Suprapubic skin (tissue), 3 donors: Measurements from ENCODE around the gene METTL17.
"Not testable (repeated sequence)": the region's sequence is repeated elsewhere in the genome, so short reads cannot be mapped to it uniquely, and the experiment has no call there.

ENCODE experiments used
- EP300 ChIP-seq: sonication (generic); formaldehyde crosslinking; IDR thresholded peaks from one replicate; pipeline ENCODE4 v1.6.1; 2017; ENCODE audit warnings: antibody characterized with exemption
- TF ChIP-seq, protein P1 (sequence below), 2 donors: fragments of 200-600 bp in 1 of 2; fragments of 450-650 bp in 1 of 2; sonication (generic) in 1 of 2; IDR thresholded peaks; one replicate each; pipeline ENCODE4 v1.5.1; 2016 to 2019; ENCODE audit warnings: antibody characterized with exemption in 2 of 2, mild to moderate bottlenecking in 1 of 2, moderate library complexity in 1 of 2

DNA sequence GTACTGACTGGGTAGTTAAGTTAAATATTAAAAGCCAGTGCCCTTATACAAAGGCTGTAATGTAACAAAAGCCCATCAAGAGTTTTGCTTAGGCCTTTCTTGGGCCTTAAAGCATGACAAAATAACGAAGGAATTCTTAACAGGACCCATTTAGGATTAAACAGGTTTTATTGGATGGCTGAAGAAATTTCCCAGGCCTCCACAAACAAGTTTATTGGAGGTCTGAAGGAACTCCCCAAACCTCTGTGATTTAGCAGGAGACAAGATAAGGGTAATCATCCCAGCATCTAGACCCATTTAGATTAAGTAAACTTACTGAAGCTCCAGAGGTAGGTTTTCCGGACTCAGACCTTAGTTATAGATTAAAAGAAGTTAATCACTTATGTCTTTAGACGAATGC, 19.9 kb downstream of the METTL17 start:
- TF ChIP-seq, protein P1, sequence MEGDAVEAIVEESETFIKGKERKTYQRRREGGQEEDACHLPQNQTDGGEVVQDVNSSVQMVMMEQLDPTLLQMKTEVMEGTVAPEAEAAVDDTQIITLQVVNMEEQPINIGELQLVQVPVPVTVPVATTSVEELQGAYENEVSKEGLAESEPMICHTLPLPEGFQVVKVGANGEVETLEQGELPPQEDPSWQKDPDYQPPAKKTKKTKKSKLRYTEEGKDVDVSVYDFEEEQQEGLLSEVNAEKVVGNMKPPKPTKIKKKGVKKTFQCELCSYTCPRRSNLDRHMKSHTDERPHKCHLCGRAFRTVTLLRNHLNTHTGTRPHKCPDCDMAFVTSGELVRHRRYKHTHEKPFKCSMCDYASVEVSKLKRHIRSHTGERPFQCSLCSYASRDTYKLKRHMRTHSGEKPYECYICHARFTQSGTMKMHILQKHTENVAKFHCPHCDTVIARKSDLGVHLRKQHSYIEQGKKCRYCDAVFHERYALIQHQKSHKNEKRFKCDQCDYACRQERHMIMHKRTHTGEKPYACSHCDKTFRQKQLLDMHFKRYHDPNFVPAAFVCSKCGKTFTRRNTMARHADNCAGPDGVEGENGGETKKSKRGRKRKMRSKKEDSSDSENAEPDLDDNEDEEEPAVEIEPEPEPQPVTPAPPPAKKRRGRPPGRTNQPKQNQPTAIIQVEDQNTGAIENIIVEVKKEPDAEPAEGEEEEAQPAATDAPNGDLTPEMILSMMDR (IDR thresholded peaks at IDR 0.05) = not testable (repeated sequence)
- not testable (repeated sequence) for TF ChIP-seq EP300
